Activated naive CD4-positive, alpha-beta T cell treated with anti-CD3 and anti-CD28 coated beads, Interleukin-2, amount 50 U/mL, for 72 hours (primary cell): Measurements from ENCODE around the gene ZFP69. TPM values are rescaled to one million over a fixed set of nuclear protein-coding genes. Genes with fewer than 3 reads are reported as not detected.

Source experiments
- total RNA-seq, 2 donors: library from RNA; stranded (reverse); gene quantifications; one replicate each; pipeline ENCODE4 v1.2.3, GENCODE V29; 2022

ZFP69 gene
- total RNA-seq, 2 donors from 2014 or later, result 0.71 to 4.9 TPM

Other genes starting within 250 kb of the ZFP69 start
- gene TMCO2, start 229.4 kb upstream of the ZFP69 start, total RNA-seq, result not detected
- gene ZMPSTE24, start 219.1 kb upstream of the ZFP69 start, total RNA-seq, result 10 to 100 TPM; 21.4 to 34.7 TPM
- 1 to 10 TPM; 7.0 to 9.6 TPM for gene COL9A2, start 160.0 kb upstream of the ZFP69 start, total RNA-seq
- gene SMAP2, start 103.6 kb upstream of the ZFP69 start, total RNA-seq, result 100 to 1,000 TPM; 229 to 299 TPM
- 1 to 10 TPM; 1.6 to 6.9 TPM for gene ZFP69B, start 26.8 kb upstream of the ZFP69 start, total RNA-seq
- gene EXO5, start 31.5 kb downstream of the ZFP69 start, total RNA-seq, result 1 to 10 TPM; 3.6 to 8.4 TPM
- 10 to 100 TPM in 1 of 2 donors, 1 to 10 TPM in 1; 4.2 to 13.3 TPM for gene ZNF684, start 54.3 kb downstream of the ZFP69 start, total RNA-seq
- gene RIMS3, start 188.4 kb downstream of the ZFP69 start, total RNA-seq, result 1 to 10 TPM; 6.9 to 8.3 TPM
- 10 to 100 TPM; 58.9 to 62.5 TPM for gene NFYC, start 214.4 kb downstream of the ZFP69 start, total RNA-seq